Naive thymus-derived CD8-positive, alpha-beta T cell (primary cell): ENCODE measurements around the gene KBTBD6. TPM values are rescaled to one million over a fixed set of nuclear protein-coding genes. Genes with fewer than 3 reads are reported as not detected.
A peak's percentile ranks its signal among the peaks of the same experiment; 100 is the strongest.
"Not testable (repeated sequence)": the region's sequence is repeated elsewhere in the genome, so short reads cannot be mapped to it uniquely, and the experiment has no call there.

Source experiments
- ATAC-seq, 2 donors: fragments of 150-1000 bp; cut with Tn5 transposase in 1 of 2; sonication (Bioruptor Pico), chemical (Tn5 transposase) in 1 of 2; 1 replicate in 1 of 2; 2 replicates in 1 of 2; pipeline ENCODE4 v1.10.0; 2021; ENCODE audit warnings: mild to moderate bottlenecking in 2 of 2, moderate library complexity in 2 of 2
- POLR2A ChIA-PET: fragments of 350-600 bp; sonication (Branson Sonifier 250); formaldehyde crosslinking; loops from one replicate; lab custom pipeline; 2021; ENCODE audit warnings: antibody characterized with exemption; lab: Charles Lee
- DNase-seq, 10 donors: peaks; one replicate each; pipeline versions ENCODE4 v3.0.0 to v3.0.0-alpha.2; 2020 to 2022
- H3K27ac Mint-ChIP-seq, 10 donors: one replicate each; pipeline ENCODE4 v1.8.0; 2020 to 2022; ENCODE audit warnings: mild to moderate bottlenecking in 10 of 10, mixed read lengths in 10 of 10, moderate library complexity in 4 of 10, inconsistent platforms in 1 of 10
- H3K27me3 Mint-ChIP-seq, 5 donors: one replicate each; pipeline ENCODE4 v1.8.0; 2021 to 2022; ENCODE audit warnings: mixed read lengths in 5 of 5
- H3K36me3 Mint-ChIP-seq, 3 donors: one replicate each; pipeline ENCODE4 v1.8.0; 2020 to 2022; ENCODE audit warnings: mixed read lengths in 3 of 3, mild to moderate bottlenecking in 2 of 3, inconsistent platforms in 1 of 3
- H3K4me1 Mint-ChIP-seq, 4 donors: one replicate each; pipeline ENCODE4 v1.8.0; 2021 to 2022; ENCODE audit warnings: mixed read lengths in 4 of 4
- H3K4me3 Mint-ChIP-seq, 10 donors: one replicate each; pipeline ENCODE4 v1.8.0; 2020 to 2022; ENCODE audit warnings: mild to moderate bottlenecking in 10 of 10, mixed read lengths in 10 of 10, moderate library complexity in 6 of 10, inconsistent platforms in 1 of 10
- H3K9me3 Mint-ChIP-seq, 9 donors: one replicate each; pipeline ENCODE4 v1.8.0; 2020 to 2022; ENCODE audit warnings: mixed read lengths in 9 of 9, mild to moderate bottlenecking in 3 of 9, inconsistent platforms in 1 of 9, moderate library complexity in 1 of 9
- polyA plus RNA-seq, 3 donors: library from polyadenylated mRNA; unstranded; fragments of 300-500 nt; fragmentation: Illumina TruSeq; gene quantifications; one replicate each; pipeline ENCODE4 v1.2.3, GENCODE V29; 2021
- total RNA-seq, 8 experiments: library from RNA in 2 of 8; stranded (reverse) in 2 of 8; gene quantifications; one replicate each; pipeline ENCODE4 v1.2.3 and lab custom pipeline; 2021 to 2026

KBTBD6 gene
- total and polyA plus RNA-seq, 5 experiments from 2014 or later: 2.3 to 5.7 (median 4.9) TPM

DNA sequence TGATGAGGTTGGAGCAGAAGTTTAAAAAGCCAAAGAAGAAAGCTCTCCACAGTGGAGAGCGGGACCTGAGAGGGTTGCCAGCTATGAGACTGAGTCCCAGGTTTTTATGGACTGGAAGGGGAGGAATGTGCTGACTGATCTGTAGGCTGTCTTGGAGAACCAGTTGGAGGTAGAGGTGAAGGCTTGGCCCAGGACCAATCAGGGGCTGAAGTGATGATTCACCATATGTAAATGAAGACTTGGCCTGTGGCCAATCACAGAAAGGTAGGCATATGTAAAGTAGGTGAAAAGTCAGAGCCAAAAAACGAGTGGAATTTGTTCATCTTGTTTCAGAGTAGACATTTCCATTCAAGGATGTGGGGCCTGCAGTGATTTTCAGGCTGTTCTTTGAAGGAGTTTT is 17.5 kb upstream of the KBTBD6 start:
- Mint-ChIP-seq H3K27ac (no peak overlapping the region), H3K9me3 (peaks cover 12 to 64% (median 59%) of the 10 kb centered on the region in 9 donors), H3K4me1 (no peaks in the 10 kb centered on the region), H3K36me3 (peaks cover 41 to 68% (median 64%) of the 10 kb centered on the region in 3 donors), H3K27me3 (no peaks in the 10 kb centered on the region), H3K4me3 (no peak overlapping the region)
- DNase-seq (no peak), ATAC-seq (no peak)
- POLR2A ChIA-PET: no interaction called here

DNA sequence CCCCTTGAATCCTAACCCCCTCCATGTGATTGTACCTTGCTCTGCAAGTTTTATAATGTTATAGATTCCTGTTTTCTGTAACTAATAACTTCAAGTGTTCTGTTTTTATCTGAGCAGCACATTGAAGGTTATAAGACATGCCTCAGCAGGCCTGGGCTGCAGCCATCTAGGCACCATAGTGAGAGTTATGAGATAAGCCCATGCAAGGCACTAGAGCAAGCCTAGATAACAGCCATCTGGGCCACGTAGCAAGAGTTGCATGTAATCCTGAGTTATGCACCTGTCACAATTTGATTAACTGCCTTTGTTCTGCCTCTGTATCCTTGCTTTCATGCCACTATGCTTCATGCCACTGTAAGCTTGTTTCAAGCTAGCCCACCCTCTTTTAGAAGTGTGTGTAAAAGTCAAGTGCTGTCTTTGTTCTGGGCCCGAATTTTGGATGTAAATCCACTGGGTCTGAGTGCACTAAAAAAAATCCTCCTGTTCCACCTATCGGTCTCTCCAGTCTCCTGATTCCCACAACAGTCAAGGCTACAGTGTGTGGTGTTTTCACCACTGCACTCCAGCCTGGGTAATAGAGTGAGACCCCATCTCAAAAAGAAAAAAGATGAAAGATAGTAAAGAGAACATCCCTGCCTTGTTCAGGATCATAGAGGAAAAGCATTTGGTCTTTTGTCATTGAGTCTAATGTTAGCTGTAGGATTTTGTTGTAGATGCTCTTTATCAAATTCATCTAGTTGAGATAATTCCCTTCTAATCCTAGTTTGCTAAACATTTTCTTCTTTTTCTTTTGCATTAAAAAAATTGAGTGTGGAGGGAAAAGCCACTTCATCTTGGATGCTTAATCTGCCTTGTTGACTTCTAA is 16.0 kb upstream of the KBTBD6 start:
- no peak for ATAC-seq
- POLR2A ChIA-PET: interaction anchor here (0.6 kb wide), 1 partner anchor 373 kb away, joined by 4 read pairs; no protein-coding TSS in a partner anchor
- peaks cover 41 to 73% (median 64%) of the 10 kb centered on the region in 3 donors for H3K36me3 Mint-ChIP-seq
- H3K27ac Mint-ChIP-seq: peak overlapping the region in 1 of 10 donors; percentile 59
- H3K4me3 Mint-ChIP-seq: peak overlapping the region in 2 of 10 donors; percentile 10 to 44
- DNase-seq: no peak
- no peaks in the 10 kb centered on the region for H3K27me3 Mint-ChIP-seq
- H3K9me3 Mint-ChIP-seq: peaks cover 12 to 64% (median 59%) of the 10 kb centered on the region in 9 donors
- no peaks in the 10 kb centered on the region for H3K4me1 Mint-ChIP-seq

DNA sequence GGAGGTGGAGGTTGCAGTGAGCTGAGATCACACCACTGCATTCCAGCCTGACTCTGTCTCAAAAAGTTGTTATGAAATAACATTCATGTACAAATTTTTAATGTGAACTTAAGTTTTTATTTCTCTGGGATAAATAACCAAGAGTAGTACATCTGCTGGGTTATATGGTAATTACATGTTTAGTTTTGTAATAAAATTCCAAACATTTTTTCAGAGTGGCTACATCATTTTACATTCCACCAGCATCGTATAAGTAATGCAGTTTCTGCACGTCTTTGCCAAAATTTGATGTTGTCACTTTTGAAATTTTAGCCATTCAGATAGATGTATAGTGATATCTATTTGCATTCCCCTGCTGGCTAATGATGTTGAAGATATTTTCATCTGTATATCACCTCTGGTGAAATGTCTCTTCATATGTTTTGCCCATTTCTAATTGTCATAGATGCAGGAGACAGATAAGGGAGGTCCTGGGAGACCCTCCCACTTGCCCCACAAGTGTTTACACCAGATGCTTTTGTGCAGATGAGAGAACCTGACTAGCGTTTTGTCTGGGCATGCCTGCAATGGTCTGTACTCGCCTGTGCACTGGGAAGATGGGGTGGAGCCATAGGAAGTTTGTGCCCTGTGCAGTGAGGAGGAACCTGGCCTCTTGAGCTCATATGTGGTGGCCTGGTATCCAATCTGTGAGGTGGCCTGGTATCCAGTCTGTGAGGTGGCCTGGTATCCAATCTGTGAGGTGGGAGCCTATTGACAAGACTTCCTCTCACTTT is 12.7 kb upstream of the KBTBD6 start:
- no peak for DNase-seq

DNA sequence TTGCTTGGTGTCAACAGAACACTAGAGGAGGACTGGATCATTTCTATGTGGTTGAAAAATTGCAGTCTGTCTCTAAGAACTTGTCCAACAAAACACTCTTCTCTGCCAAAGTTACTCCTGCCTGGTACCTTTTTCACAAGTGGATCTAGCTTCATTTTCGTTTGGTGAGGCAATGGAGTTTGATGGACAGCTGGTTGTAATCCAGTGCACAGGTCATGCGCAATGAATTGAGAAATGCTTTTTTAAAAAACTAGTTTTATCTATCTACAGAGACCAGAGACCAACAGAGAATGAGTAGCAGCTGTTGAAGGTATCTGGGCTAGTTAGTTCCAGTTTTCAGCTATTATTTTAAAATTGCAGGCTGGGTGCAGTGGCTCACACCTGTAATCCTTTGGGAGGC is 12.0 kb upstream of the KBTBD6 start:
- ATAC-seq: no peak

More for the DNA sequence above, 12.7 kb upstream of the KBTBD6 start:
- Mint-ChIP-seq H3K9me3 (peaks cover 0 to 42% (median 35%) of the 10 kb centered on the region in 9 donors), H3K27ac (no peak overlapping the region), H3K4me1 (no peaks in the 10 kb centered on the region), H3K36me3 (peaks cover 26 to 46% (median 35%) of the 10 kb centered on the region in 3 donors), H3K4me3 (no peak overlapping the region), H3K27me3 (no peaks in the 10 kb centered on the region)
- no peak for ATAC-seq
- POLR2A ChIA-PET: interaction anchor here (0.5 to 0.7 kb wide), 2 partner anchors 300 to 1372 kb away, joined by 3 read pairs; no protein-coding TSS in a partner anchor

DNA sequence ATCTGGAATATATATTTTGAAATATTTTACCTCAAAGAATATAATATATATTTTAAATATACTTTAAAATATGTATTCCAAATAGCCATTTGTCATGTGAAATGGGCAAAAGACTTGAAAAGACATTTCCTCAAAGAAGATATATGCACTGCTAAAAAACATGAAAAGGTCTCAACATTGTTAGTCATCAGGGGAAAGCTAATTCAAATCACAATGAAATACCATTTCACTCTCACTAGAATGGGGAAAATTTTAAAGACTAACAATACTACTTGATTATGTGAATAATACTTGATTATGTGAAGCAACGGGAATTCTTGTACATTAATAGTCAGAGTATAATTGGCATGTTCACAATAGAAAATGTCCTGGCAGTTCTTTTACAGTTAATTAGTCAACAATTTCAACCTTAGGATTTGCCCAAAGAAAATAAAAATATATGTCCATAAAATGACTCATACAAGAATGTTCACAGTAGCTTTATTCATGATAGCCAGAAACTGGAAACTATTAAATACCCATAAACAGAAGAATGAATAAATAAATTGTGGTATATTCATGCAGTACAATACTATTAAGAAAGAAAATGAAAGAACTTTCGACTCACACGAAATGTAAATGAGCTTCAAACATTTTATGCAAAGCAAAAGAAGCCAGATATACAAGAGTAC is 6.8 kb upstream of the KBTBD6 start:
- peaks cover 0 to 2% (median 0%) of the 10 kb centered on the region in 9 donors for H3K9me3 Mint-ChIP-seq
- peaks cover 2 to 8% (median 4%) of the 10 kb centered on the region in 4 donors for H3K4me1 Mint-ChIP-seq
- ATAC-seq: no peak
- H3K27me3 Mint-ChIP-seq: no peaks in the 10 kb centered on the region
- H3K36me3 Mint-ChIP-seq: peaks cover 0 to 4% (median 4%) of the 10 kb centered on the region in 3 donors
- H3K4me3 Mint-ChIP-seq: no peak overlapping the region
- DNase-seq: no peak
- H3K27ac Mint-ChIP-seq: no peak overlapping the region
- POLR2A ChIA-PET: no interaction called here

More for the DNA sequence above, 12.0 kb upstream of the KBTBD6 start:
- Mint-ChIP-seq H3K27me3 (no peaks in the 10 kb centered on the region), H3K9me3 (peaks cover 0 to 35% (median 27%) of the 10 kb centered on the region in 9 donors), H3K36me3 (peaks cover 18 to 40% (median 27%) of the 10 kb centered on the region in 3 donors), H3K4me3 (no peak overlapping the region), H3K27ac (no peak overlapping the region), H3K4me1 (no peaks in the 10 kb centered on the region)
- POLR2A ChIA-PET: no interaction called here
- DNase-seq: no peak

DNA sequence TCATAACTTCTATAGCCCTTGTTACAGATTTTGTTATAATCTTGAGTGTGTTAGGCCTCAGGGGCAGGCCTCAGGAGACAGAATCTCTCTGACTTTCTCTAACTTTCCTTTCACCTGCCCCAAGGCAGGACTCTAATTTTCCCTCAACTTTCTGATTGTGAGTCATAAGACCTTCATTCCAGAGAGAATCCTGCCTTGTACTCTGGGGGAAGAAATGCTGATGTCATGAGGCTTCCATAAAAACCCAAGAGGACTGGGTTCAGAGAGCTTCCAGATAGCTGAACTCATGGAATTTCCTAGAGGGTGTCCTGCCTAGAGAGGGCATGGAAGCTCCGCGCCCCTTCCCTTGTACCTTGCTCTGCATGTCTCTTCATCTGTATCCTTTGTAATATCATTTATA is 5.3 kb upstream of the KBTBD6 start:
- Mint-ChIP-seq H3K9me3 (peaks cover 0 to 2% (median 0%) of the 10 kb centered on the region in 9 donors), H3K27me3 (no peaks in the 10 kb centered on the region), H3K4me1 (peaks cover 13 to 14% (median 14%) of the 10 kb centered on the region in 4 donors), H3K36me3 (peaks cover 0 to 4% (median 4%) of the 10 kb centered on the region in 3 donors), H3K27ac (no peak overlapping the region), H3K4me3 (no peak overlapping the region)
- DNase-seq (no peak), ATAC-seq (no peak)
- POLR2A ChIA-PET: no interaction called here

DNA sequence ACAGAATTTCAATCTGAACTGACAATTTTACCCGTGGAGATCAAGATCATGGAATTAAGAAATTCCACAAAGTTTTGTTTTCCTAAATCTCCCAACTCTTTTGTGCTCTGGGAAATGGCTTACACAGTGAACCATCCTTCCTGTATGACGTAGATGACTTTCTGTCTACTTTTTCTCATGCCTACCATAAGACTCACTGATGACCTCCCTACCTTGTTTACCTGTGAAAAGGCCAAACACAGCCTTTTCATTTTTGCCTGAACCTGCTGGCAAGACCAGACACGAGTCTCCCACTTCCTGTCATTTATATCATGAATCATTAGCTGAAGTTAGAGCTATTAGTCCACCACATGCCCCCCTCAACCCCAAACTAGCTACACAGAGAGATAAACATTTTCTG is 4.6 kb upstream of the KBTBD6 start:
- peak overlapping the region in 1 of 10 donors; percentile 1 for H3K27ac Mint-ChIP-seq
- H3K36me3 Mint-ChIP-seq: peaks cover 0 to 4% (median 4%) of the 10 kb centered on the region in 3 donors
- no peak for DNase-seq
- no peak overlapping the region for H3K4me3 Mint-ChIP-seq
- no peaks in the 10 kb centered on the region for H3K27me3 Mint-ChIP-seq
- H3K9me3 Mint-ChIP-seq: peaks cover 0 to 2% (median 0%) of the 10 kb centered on the region in 9 donors
- H3K4me1 Mint-ChIP-seq: peaks cover 13 to 21% (median 16%) of the 10 kb centered on the region in 4 donors
- ATAC-seq: no peak
- POLR2A ChIA-PET: no interaction called here

DNA sequence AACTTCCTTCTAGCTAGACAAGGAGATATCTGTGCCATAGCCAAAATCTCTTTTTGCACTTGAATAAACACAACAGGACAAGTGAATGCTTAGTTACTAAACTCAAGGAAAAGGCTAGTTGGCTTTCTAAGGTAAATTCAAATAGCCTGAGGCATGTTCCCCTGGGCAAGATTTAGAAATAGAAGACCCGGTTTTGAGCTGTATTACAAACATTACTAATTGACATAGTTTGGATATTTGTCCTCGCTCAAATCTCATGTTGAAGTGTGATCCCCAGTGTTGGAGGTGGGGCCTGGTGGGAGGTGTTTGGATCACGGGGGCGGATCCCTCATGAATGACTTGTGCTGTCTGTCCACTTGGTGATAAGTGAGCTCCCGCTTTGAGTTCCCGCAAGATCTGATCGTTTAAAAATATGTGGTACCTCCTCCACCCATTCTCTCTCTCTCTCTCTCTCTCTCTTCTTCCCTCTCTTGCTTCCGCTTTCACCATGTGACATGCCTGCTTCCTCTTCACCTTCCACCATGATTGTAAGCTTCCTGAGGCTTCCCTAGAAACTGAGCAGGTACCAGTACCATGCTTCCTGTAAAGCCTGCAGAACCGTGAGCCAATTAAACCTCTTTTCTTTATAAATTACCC is 3.9 kb upstream of the KBTBD6 start:
- no peak for DNase-seq
- POLR2A ChIA-PET: no interaction called here
- Mint-ChIP-seq H3K27me3 (no peaks in the 10 kb centered on the region), H3K9me3 (peaks cover 0 to 2% (median 0%) of the 10 kb centered on the region in 9 donors), H3K4me1 (peaks cover 13 to 27% (median 20%) of the 10 kb centered on the region in 4 donors), H3K4me3 (no peak overlapping the region), H3K36me3 (peaks cover 0 to 4% (median 4%) of the 10 kb centered on the region in 3 donors), H3K27ac (no peak overlapping the region)
- no peak for ATAC-seq

DNA sequence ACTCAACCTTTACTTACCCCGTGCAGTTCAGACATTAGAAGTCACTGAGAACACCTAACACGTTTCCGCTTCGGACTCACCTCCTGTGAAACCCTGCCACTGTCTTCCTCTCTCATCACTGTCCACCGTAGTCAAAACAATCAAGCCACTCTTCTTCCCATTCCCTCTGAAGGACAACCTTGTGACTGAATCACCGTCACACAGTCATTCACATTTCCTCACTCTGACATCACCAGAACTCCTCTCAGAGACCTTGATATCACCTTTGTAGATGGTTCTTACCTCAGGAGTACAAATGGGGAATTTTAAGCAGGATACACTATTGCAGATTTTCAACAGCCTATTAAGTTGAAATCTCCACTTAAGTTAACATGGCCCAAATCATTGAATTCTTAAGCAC is 1.3 kb upstream of the KBTBD6 start:
- Mint-ChIP-seq H3K36me3 (peaks cover 0 to 4% (median 4%) of the 10 kb centered on the region in 3 donors), H3K27me3 (no peaks in the 10 kb centered on the region), H3K4me3 (peak overlapping the region; percentile 90 to 99 (median 98)), H3K9me3 (peaks cover 0 to 2% (median 0%) of the 10 kb centered on the region in 9 donors), H3K4me1 (peaks cover 22 to 47% (median 37%) of the 10 kb centered on the region in 4 donors), H3K27ac (peak overlapping the region in 8 of 10 donors; percentile 1 to 96 (median 55))
- ATAC-seq (no peak), DNase-seq (no peak)
- POLR2A ChIA-PET: interaction anchor here (1.3 kb wide), 1 partner anchor 73 kb away, joined by 3 read pairs; no protein-coding TSS in a partner anchor

DNA sequence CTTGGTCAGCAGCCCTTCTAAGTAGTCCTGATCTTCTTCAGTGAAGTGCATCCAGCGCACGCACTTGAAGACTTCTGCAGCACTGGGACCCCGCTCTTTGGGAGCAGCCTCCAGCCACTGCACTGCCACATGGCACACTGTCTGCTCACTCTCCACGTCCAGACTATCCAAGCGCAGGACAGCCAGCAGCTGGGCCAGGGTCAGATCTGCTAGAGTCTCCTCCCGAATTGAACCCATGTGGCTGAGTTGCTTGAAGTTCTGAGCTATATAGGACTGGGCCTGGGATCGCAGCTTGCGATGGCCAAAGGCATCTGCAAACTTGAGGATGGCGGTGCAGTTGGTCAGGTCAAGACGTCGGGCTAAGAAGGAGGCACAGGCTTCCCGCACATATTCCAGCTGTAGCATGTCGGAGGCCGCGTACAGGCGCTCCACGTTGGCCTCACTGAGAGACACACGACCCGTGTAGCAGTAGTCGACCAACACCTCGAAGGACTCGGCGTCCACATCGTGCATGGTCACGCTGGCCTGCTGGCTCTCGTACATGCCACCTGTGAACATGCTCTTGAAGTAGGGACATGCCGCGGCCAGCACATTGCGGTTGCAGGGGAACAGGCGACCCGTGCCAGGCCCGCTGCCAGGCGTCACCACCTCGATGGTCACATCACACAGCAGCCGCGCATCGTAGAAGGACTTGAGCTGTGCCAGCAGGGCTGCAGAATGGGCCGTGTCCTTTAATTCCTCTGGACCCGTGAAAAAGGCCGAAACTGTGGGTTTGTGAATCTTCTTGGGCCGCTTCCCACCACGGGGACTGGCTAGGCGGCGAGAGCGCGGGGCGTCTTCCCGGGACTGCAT is 716 bp downstream of the KBTBD6 start:
- POLR2A ChIA-PET: interaction anchor here (0.6 to 1.0 kb wide), 4 partner anchors 10 to 1140 kb away, joined by 3 read pairs; partner anchors contain the start of gene AKAP11
- Mint-ChIP-seq H3K4me3 (peak overlapping the region; percentile 90 to 99 (median 98)), H3K4me1 (peaks cover 19 to 56% (median 51%) of the 10 kb centered on the region in 4 donors), H3K27ac (peak overlapping the region; percentile 69 to 97 (median 96))
- not testable (repeated sequence) for ATAC-seq, H3K27me3 Mint-ChIP-seq, H3K36me3 Mint-ChIP-seq, H3K9me3 Mint-ChIP-seq
- peak in 1 of 10 donors; percentile 1 for DNase-seq

DNA sequence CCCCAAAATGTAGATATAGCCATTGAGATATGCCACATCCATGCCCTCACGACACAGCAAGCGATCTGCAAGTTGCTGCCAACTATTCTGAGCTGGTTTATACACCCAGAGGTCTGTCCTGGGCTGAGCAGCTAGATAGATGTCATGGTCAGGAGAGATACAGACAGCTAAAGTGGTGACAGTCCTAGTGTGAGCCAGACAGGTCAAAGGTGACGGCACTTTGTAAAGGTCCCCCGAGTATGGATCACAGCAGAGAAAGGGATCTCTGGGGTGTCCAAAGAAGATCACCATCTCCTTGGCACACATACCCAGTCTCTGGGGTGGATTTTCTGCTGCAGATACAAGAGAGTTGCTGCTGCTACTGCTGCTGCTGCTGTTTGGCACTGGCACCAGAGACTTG is 1.4 kb downstream of the KBTBD6 start:
- not testable (repeated sequence) for DNase-seq, H3K36me3 Mint-ChIP-seq, H3K9me3 Mint-ChIP-seq, H3K27me3 Mint-ChIP-seq, ATAC-seq
- H3K4me3 Mint-ChIP-seq: peak overlapping the region; percentile 90 to 99 (median 98)
- peaks cover 17 to 55% (median 51%) of the 10 kb centered on the region in 4 donors for H3K4me1 Mint-ChIP-seq
- POLR2A ChIA-PET: interaction anchor here (0.7 kb wide), 1 partner anchor 66 kb away, joined by 3 read pairs; no protein-coding TSS in a partner anchor
- H3K27ac Mint-ChIP-seq: peak overlapping the region in 9 of 10 donors; percentile 7 to 96 (median 51)
